HepG2 (cell line): Measurements from ENCODE around the gene BABAM2. TPM values are rescaled to one million over a fixed set of nuclear protein-coding genes. Genes with fewer than 3 reads are reported as not detected.

ENCODE experiments used
- ATAC-seq: fragments of 200-7000 bp; cut with Tn5 transposase; 3 replicates; pipeline ENCODE4 v1.9.1; 2020; ENCODE audit warnings: mild to moderate bottlenecking, moderate library complexity
- BruUV-seq: library from RNA; stranded (reverse); fragments of 400-500 nt; replicated peaks from 2 replicates; lab custom pipeline; 2021; lab: Mats Ljungman, UMichigan
- CTCF ChIA-PET: fragments of 300-600 bp; formaldehyde crosslinking; extraction: SDS; loops from one replicate; lab custom pipeline; 2021; ENCODE audit warnings: low total read pairs, inconsistent platforms, low intra/inter-chr PET ratio; lab: Yijun Ruan, JAX
- POLR2A ChIA-PET: fragments of 350-600 bp; sonication (Branson Sonifier 250); formaldehyde crosslinking; loops from one replicate; lab custom pipeline; 2020; ENCODE audit warnings: antibody characterized with exemption, inconsistent platforms; lab: Yijun Ruan, JAX
- DNase-seq: peaks from one replicate; pipeline ENCODE4 v3.0.0-alpha.2; 2015; ENCODE audit warnings: low spot score
- FAIRE-seq: peaks from 3 replicates; lab custom pipeline; 2011; peaks lifted over from hg19 to GRCh38; lab: Jason Lieb, UNC
- H2AFZ ChIP-seq: one replicate; pipeline ENCODE4 v1.6.1; 2011; ENCODE audit warnings: low read length, inconsistent platforms
- H3K27ac ChIP-seq: fragments of 300-600 bp; 3 replicates; pipeline ENCODE4 v1.8.0; 2011; ENCODE audit warnings: mixed run types, mild to moderate bottlenecking, mixed read lengths, low read length, inconsistent platforms; ENCODE audit not compliant: insufficient read depth; ENCODE audit errors: extremely low read length
- H3K27me3 ChIP-seq, 2 experiments: fragments of 200-600 bp in 1 of 2; 2 replicates in 1 of 2; 3 replicates in 1 of 2; pipeline versions ENCODE4 v1.6.0 to v1.8.0; 2011; ENCODE audit warnings: low read length in 2 of 2, mild to moderate bottlenecking in 2 of 2, moderate library complexity in 2 of 2, inconsistent platforms in 1 of 2; ENCODE audit not compliant: insufficient read depth in 2 of 2, control insufficient read depth in 1 of 2
- H3K36me3 ChIP-seq, 2 experiments: fragments of 200-600 bp in 1 of 2; replicated peaks in 1 of 2; 2 replicates in 1 of 2; 3 replicates in 1 of 2; pipeline versions ENCODE4 v1.5.1 to v1.8.0; 2011; ENCODE audit warnings: low read length in 2 of 2, inconsistent platforms in 1 of 2; ENCODE audit not compliant: insufficient read depth in 2 of 2, control insufficient read depth in 1 of 2
- H3K4me1 ChIP-seq: 2 replicates; pipeline ENCODE4 v1.5.1; 2012; ENCODE audit warnings: low read length, inconsistent platforms; ENCODE audit not compliant: insufficient read depth
- H3K4me2 ChIP-seq: 2 replicates; pipeline ENCODE4 v1.6.0; 2011; ENCODE audit warnings: low read depth, low read length, inconsistent platforms
- H3K4me3 ChIP-seq, 3 experiments: fragments of 200-600 bp in 1 of 3; sonication (generic), shearing (Covaris generic) in 1 of 3; replicated peaks in 1 of 3; 2 replicates each; pipeline ENCODE4 v1.5.1; 2011 to 2016; ENCODE audit warnings: low read length in 3 of 3, inconsistent platforms in 2 of 3, low read depth in 2 of 3, mild to moderate bottlenecking in 2 of 3, control low read depth in 1 of 3, mixed read lengths in 1 of 3; ENCODE audit not compliant: insufficient read depth in 1 of 3
- H3K79me2 ChIP-seq: one replicate; pipeline ENCODE4 v1.6.1; 2011; ENCODE audit warnings: low read length, inconsistent platforms; ENCODE audit not compliant: insufficient read depth
- H3K9ac ChIP-seq: 2 replicates; pipeline ENCODE4 v1.6.0; 2011; ENCODE audit warnings: mild to moderate bottlenecking, low read depth, low read length, inconsistent platforms; ENCODE audit not compliant: insufficient read depth
- H3K9me3 ChIP-seq: 2 replicates; pipeline ENCODE4 v1.5.1; 2012; ENCODE audit warnings: mild to moderate bottlenecking, low read length
- H4K20me1 ChIP-seq: 2 replicates; pipeline ENCODE4 v1.6.0; 2011; ENCODE audit warnings: inconsistent platforms, mild to moderate bottlenecking, low read length, moderate library complexity; ENCODE audit not compliant: insufficient read depth
- MNT ChIP-seq: fragments of 450-650 bp; IDR thresholded peaks from 2 replicates; pipeline ENCODE4 v1.6.1; 2016
- NCOA2 ChIP-seq: sonication (generic); formaldehyde crosslinking; IDR thresholded peaks from 2 replicates; pipeline ENCODE4 v1.8.0; 2022; ENCODE audit warnings: inconsistent platforms
- TBX2 ChIP-seq: sonication (generic); formaldehyde crosslinking; IDR thresholded peaks from 2 replicates; pipeline ENCODE4 v1.5.0; 2020; ENCODE audit warnings: missing genetic modification reagents, mild to moderate bottlenecking, borderline replicate concordance
- ZBTB2 ChIP-seq: sonication (generic); formaldehyde crosslinking; IDR thresholded peaks from 2 replicates; pipeline ENCODE4 v1.8.0; 2022; ENCODE audit warnings: low read depth, missing genetic modification reagents
- WGBS: methylation state at CpG from one replicate; pipeline ENCODE4 v1.1.6; 2017; ENCODE audit warnings: low lambda C conversion rate; 5-methylcytosine and 5-hydroxymethylcytosine counted together
- in situ Hi-C: cut with HindIII; loops from 2 replicates; pipeline ENCODE4 v1.10.0; 2017; ENCODE audit warnings: low pct_unique_long_range_greater_than_20kb; ENCODE audit not compliant: extremely low pct_ligation_motif_present
- intact Hi-C: fragments of 100-400 bp; cut with micrococcal nuclease; formaldehyde crosslinking; loops from one replicate; pipeline ENCODE4 v1.10.0; 2022; ENCODE audit not compliant: unreplicated experiment
- polyA plus RNA-seq, 8 experiments: library from polyadenylated mRNA; depleted of rRNA in 3 of 8; stranded (reverse) in 7 of 8; unstranded in 1 of 8; fragments of >200 nt; fragmentation: Illumina TruSeq in 4 of 8; extraction: Trizol in 4 of 8; gene quantifications; 2 replicates each; pipeline versions ENCODE4 v1.2.1 to v1.2.3, GENCODE V29; 2011 to 2016; ENCODE audit warnings: low read depth in 4 of 8, missing spikeins in 1 of 8, mixed read lengths in 1 of 8; ENCODE audit not compliant: insufficient read depth in 1 of 8
- total RNA-seq, 5 experiments: library from RNA; depleted of rRNA; stranded (reverse); fragments of >200 nt; fragmentation: Illumina TruSeq; extraction: Trizol; gene quantifications; 2 replicates each; pipeline ENCODE4 v1.2.3, GENCODE V29; 2016; ENCODE audit warnings: low read depth in 1 of 5
- TF ChIP-seq, protein P1 (sequence below): sonication (generic); formaldehyde crosslinking; IDR thresholded peaks from 2 replicates; pipeline ENCODE4 v1.4.0; 2020; ENCODE audit warnings: missing genetic modification reagents, borderline replicate concordance
- TF ChIP-seq, protein P2 (sequence below): sonication (generic); formaldehyde crosslinking; IDR thresholded peaks from 2 replicates; pipeline ENCODE4 v1.4.0; 2020; ENCODE audit warnings: missing genetic modification reagents

BABAM2 gene
- total and polyA plus RNA-seq, 2 of the 13 experiments (the other 11 are each of a cell fraction or from before 2014, with no cell fraction given), result 24.9 to 28.0 TPM

- Histone ChIP-seq H3K4me3 (no peak overlapping the region), H3K27me3 (no peaks in the 10 kb centered on the region), H3K36me3 (no peaks in the 10 kb centered on the region; a peak in 1 of 5 replicates), H3K79me2 (no peaks in the 10 kb centered on the region), H2AFZ (no peak overlapping the region), H3K4me1 (peaks cover 36% of the 10 kb centered on the region), H3K4me2 (no peak overlapping the region), H3K9me3 (no peaks in the 10 kb centered on the region), H3K9ac (no peak overlapping the region), H3K27ac (no peak overlapping the region), H4K20me1 (no peaks in the 10 kb centered on the region)
- intact Hi-C loops (no loop called here), in situ Hi-C loops (no loop called here)
- 93% methylated on average over 2 of the region's 2 CpGs for WGBS
- ATAC-seq (no peak), FAIRE-seq (no peak), DNase-seq (peak; percentile 9)
- 0 out of 2 replicates have a peak, but pooled peaks have one; percentile 9 for TF ChIP-seq NCOA2
- TF ChIP-seq MNT, result no peak
- ChIA-PET CTCF (no interaction called here), POLR2A (no interaction called here)
- no TSS peak for BruUV-seq
Observed at GRCh38 chr2:27914041-27914804, 23.7 kb downstream of the BABAM2 start.

- no TSS peak for BruUV-seq
- ATAC-seq (no peak), DNase-seq (no peak), FAIRE-seq (no peak)
- in situ Hi-C loops (no loop called here), intact Hi-C loops (no loop called here)
- H3K4me3 ChIP-seq, result no peak overlapping the region
- H3K27me3 ChIP-seq, result no peaks in the 10 kb centered on the region
- H3K79me2 ChIP-seq, result no peaks in the 10 kb centered on the region
- no peak overlapping the region for H2AFZ ChIP-seq
- H3K36me3 ChIP-seq, result no peaks in the 10 kb centered on the region; a peak in 1 of 5 replicates
- TF ChIP-seq ZBTB2 (CRISPR knock-in tag) (no peak), TBX2 (no peak)
- TF ChIP-seq, protein P1, sequence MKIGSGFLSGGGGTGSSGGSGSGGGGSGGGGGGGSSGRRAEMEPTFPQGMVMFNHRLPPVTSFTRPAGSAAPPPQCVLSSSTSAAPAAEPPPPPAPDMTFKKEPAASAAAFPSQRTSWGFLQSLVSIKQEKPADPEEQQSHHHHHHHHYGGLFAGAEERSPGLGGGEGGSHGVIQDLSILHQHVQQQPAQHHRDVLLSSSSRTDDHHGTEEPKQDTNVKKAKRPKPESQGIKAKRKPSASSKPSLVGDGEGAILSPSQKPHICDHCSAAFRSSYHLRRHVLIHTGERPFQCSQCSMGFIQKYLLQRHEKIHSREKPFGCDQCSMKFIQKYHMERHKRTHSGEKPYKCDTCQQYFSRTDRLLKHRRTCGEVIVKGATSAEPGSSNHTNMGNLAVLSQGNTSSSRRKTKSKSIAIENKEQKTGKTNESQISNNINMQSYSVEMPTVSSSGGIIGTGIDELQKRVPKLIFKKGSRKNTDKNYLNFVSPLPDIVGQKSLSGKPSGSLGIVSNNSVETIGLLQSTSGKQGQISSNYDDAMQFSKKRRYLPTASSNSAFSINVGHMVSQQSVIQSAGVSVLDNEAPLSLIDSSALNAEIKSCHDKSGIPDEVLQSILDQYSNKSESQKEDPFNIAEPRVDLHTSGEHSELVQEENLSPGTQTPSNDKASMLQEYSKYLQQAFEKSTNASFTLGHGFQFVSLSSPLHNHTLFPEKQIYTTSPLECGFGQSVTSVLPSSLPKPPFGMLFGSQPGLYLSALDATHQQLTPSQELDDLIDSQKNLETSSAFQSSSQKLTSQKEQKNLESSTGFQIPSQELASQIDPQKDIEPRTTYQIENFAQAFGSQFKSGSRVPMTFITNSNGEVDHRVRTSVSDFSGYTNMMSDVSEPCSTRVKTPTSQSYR (CRISPR knock-in tag), result no peak
- TF ChIP-seq, protein P2, sequence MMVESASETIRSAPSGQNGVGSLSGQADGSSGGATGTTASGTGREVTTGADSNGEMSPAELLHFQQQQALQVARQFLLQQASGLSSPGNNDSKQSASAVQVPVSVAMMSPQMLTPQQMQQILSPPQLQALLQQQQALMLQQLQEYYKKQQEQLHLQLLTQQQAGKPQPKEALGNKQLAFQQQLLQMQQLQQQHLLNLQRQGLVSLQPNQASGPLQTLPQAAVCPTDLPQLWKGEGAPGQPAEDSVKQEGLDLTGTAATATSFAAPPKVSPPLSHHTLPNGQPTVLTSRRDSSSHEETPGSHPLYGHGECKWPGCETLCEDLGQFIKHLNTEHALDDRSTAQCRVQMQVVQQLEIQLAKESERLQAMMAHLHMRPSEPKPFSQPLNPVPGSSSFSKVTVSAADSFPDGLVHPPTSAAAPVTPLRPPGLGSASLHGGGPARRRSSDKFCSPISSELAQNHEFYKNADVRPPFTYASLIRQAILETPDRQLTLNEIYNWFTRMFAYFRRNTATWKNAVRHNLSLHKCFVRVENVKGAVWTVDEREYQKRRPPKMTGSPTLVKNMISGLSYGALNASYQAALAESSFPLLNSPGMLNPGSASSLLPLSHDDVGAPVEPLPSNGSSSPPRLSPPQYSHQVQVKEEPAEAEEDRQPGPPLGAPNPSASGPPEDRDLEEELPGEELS (CRISPR knock-in tag), result no peak
- peaks cover 36% of the 10 kb centered on the region for H3K4me1 ChIP-seq
- ChIA-PET CTCF (no interaction called here), POLR2A (no interaction called here)
- H3K9ac ChIP-seq, result no peak overlapping the region
- no peak overlapping the region for H3K27ac ChIP-seq
- no peaks in the 10 kb centered on the region for H4K20me1 ChIP-seq
- no peak overlapping the region for H3K4me2 ChIP-seq
- no peaks in the 10 kb centered on the region for H3K9me3 ChIP-seq
Observed at GRCh38 chr2:27914805-27915175, 24.3 kb downstream of the BABAM2 start.
